Measurements from ENCODE around the gene RPS25.
"Not testable (repeated sequence)": the region's sequence is repeated elsewhere in the genome, so short reads cannot be mapped to it uniquely, and the experiment has no call there.

RPS25 gene

GRCh38 chr11:119038884-119039283, 20.7 kb upstream of the RPS25 start:
- Histone ChIP-seq H4K20me1 (ENCODE audit: insufficient read depth, low read length) (no peaks in the 10 kb centered on the region), H3K27me3 (ENCODE audit: insufficient read depth, low read length) (no peaks in the 10 kb centered on the region), H3K4me2 (ENCODE audit: low read length) (no peak overlapping the region), H3K79me2 (ENCODE audit: insufficient read depth, low read length) (no peaks in the 10 kb centered on the region), H3K27ac (ENCODE audit: low read depth, low read length, poor library complexity, severe bottlenecking) (no peak overlapping the region), H3K36me3 (ENCODE audit: insufficient read depth, low read length) (no peaks in the 10 kb centered on the region), H2AFZ (ENCODE audit: low read length) (no peak overlapping the region), H3K9ac (ENCODE audit: low read length) (no peak overlapping the region), H3K4me1 (ENCODE audit: insufficient read depth, low read length, severe bottlenecking) (peaks cover 12% of the 10 kb centered on the region), H3K4me3 (ENCODE audit: low read depth, low read length, poor library complexity, severe bottlenecking) (no peak overlapping the region), H3K9me3 (ENCODE audit: low read length) (no peaks in the 10 kb centered on the region), H3K9me2 (ENCODE audit: low read depth, low read length) (no peaks in the 10 kb centered on the region), H3F3A (ENCODE audit: insufficient read depth, low read length) (no peaks in the 10 kb centered on the region)
- TF ChIP-seq CTCF (IDR thresholded peaks at IDR 0.05; ENCODE audit: low read length) (no peak), EZH2 (IDR thresholded peaks at IDR 0.05; ENCODE audit: borderline replicate concordance, low read length) (no peak)

GRCh38 chr11:119034813-119035212, 16.7 kb upstream of the RPS25 start:
- no peak overlapping the region for H3K4me3 ChIP-seq (ENCODE audit: low read depth, low read length, poor library complexity, severe bottlenecking)
- no peaks in the 10 kb centered on the region for H3K27me3 ChIP-seq (ENCODE audit: insufficient read depth, low read length)
- peaks cover 11% of the 10 kb centered on the region for H3K4me1 ChIP-seq (ENCODE audit: insufficient read depth, low read length, severe bottlenecking)
- H4K20me1 ChIP-seq (ENCODE audit: insufficient read depth, low read length), result no peaks in the 10 kb centered on the region
- H3K9me3 ChIP-seq (ENCODE audit: low read length), result no peaks in the 10 kb centered on the region
- no peak overlapping the region for H3K9ac ChIP-seq (ENCODE audit: low read length)
- H3K27ac ChIP-seq (ENCODE audit: low read depth, low read length, poor library complexity, severe bottlenecking), result no peak overlapping the region
- no peaks in the 10 kb centered on the region for H3F3A ChIP-seq (ENCODE audit: insufficient read depth, low read length)
- no peak overlapping the region for H3K4me2 ChIP-seq (ENCODE audit: low read length)
- H2AFZ ChIP-seq (ENCODE audit: low read length), result no peak overlapping the region
- no peaks in the 10 kb centered on the region for H3K36me3 ChIP-seq (ENCODE audit: insufficient read depth, low read length)
- no peaks in the 10 kb centered on the region for H3K9me2 ChIP-seq (ENCODE audit: low read depth, low read length)
- TF ChIP-seq EZH2 (IDR thresholded peaks at IDR 0.05; ENCODE audit: borderline replicate concordance, low read length), result no peak
- no peak for TF ChIP-seq CTCF (IDR thresholded peaks at IDR 0.05; ENCODE audit: low read length)
- 0 out of 2 replicates have a peak, but pooled peaks cover 2% of the 10 kb centered on the region for H3K79me2 ChIP-seq (ENCODE audit: insufficient read depth, low read length)

GRCh38 chr11:119033421-119033820, 15.3 kb upstream of the RPS25 start:
- H3K27ac ChIP-seq (ENCODE audit: low read depth, low read length, poor library complexity, severe bottlenecking); H3K36me3 ChIP-seq (ENCODE audit: insufficient read depth, low read length); H3K9me3 ChIP-seq (ENCODE audit: low read length); H3K9me2 ChIP-seq (ENCODE audit: low read depth, low read length); H3F3A ChIP-seq (ENCODE audit: insufficient read depth, low read length); H2AFZ ChIP-seq (ENCODE audit: low read length); H3K9ac ChIP-seq (ENCODE audit: low read length); H3K79me2 ChIP-seq (ENCODE audit: insufficient read depth, low read length); H3K4me2 ChIP-seq (ENCODE audit: low read length); H3K4me3 ChIP-seq (ENCODE audit: low read depth, low read length, poor library complexity, severe bottlenecking); H4K20me1 ChIP-seq (ENCODE audit: insufficient read depth, low read length); H3K27me3 ChIP-seq (ENCODE audit: insufficient read depth, low read length): not testable (repeated sequence)
- peaks cover 16% of the 10 kb centered on the region for H3K4me1 ChIP-seq (ENCODE audit: insufficient read depth, low read length, severe bottlenecking)

GRCh38 chr11:119031912-119032280, 13.8 kb upstream of the RPS25 start:
- H3K27me3 ChIP-seq (ENCODE audit: insufficient read depth, low read length), result no peaks in the 10 kb centered on the region
- H3K4me3 ChIP-seq (ENCODE audit: low read depth, low read length, poor library complexity, severe bottlenecking), result no peak overlapping the region
- no peak for TF ChIP-seq EZH2 (IDR thresholded peaks at IDR 0.05; ENCODE audit: borderline replicate concordance, low read length)
- TF ChIP-seq CTCF (IDR thresholded peaks at IDR 0.05; ENCODE audit: low read length), result no peak
- no peak overlapping the region for H3K4me2 ChIP-seq (ENCODE audit: low read length)
- no peaks in the 10 kb centered on the region for H3K9me3 ChIP-seq (ENCODE audit: low read length)
- H3K36me3 ChIP-seq (ENCODE audit: insufficient read depth, low read length), result peaks cover 18% of the 10 kb centered on the region; the same call in 1 of the 2 replicates
- no peak overlapping the region for H3K27ac ChIP-seq (ENCODE audit: low read depth, low read length, poor library complexity, severe bottlenecking)
- no peaks in the 10 kb centered on the region for H3K9me2 ChIP-seq (ENCODE audit: low read depth, low read length)
- no peaks in the 10 kb centered on the region for H4K20me1 ChIP-seq (ENCODE audit: insufficient read depth, low read length)
- H3K79me2 ChIP-seq (ENCODE audit: insufficient read depth, low read length), result 0 out of 2 replicates have a peak, but pooled peaks cover 5% of the 10 kb centered on the region
- H3K4me1 ChIP-seq (ENCODE audit: insufficient read depth, low read length, severe bottlenecking), result peaks cover 19% of the 10 kb centered on the region
- H2AFZ ChIP-seq (ENCODE audit: low read length), result no peak overlapping the region
- no peak overlapping the region for H3K9ac ChIP-seq (ENCODE audit: low read length)
- H3F3A ChIP-seq (ENCODE audit: insufficient read depth, low read length), result no peaks in the 10 kb centered on the region

All from OCI-LY1 (cell line).